Activated B cell treated with CpG ODN at 0.5 μM for 24 hours (primary cell): ENCODE results near the gene FBXL4. TPM values are rescaled to one million over a fixed set of nuclear protein-coding genes. Genes with fewer than 3 reads are reported as not detected.

Experiments
- ATAC-seq: fragments of 200-7000 bp; cut with Tn5 transposase; one replicate; pipeline ENCODE4 v1.10.0; 2021; ENCODE audit warnings: low read depth, mild to moderate bottlenecking, moderate library complexity
- CTCF ChIA-PET: fragments of 350-600 bp; sonication (Branson Sonifier 250); formaldehyde crosslinking; loops from one replicate; lab custom pipeline; 2021; ENCODE audit warnings: antibody characterized with exemption; lab: Charles Lee
- POLR2A ChIA-PET: fragments of 350-600 bp; sonication (Branson Sonifier 250); formaldehyde crosslinking; loops from one replicate; lab custom pipeline; 2021; ENCODE audit warnings: antibody characterized with exemption; lab: Charles Lee
- DNase-seq: peaks from one replicate; pipeline ENCODE4 v3.0.0; 2022
- H3K27ac Mint-ChIP-seq: one replicate; pipeline ENCODE4 v1.8.0; 2020; ENCODE audit warnings: mixed read lengths
- H3K27me3 Mint-ChIP-seq: one replicate; pipeline ENCODE4 v1.8.0; 2021; ENCODE audit warnings: mixed read lengths
- H3K36me3 Mint-ChIP-seq: one replicate; pipeline ENCODE4 v1.8.0; 2021; ENCODE audit warnings: low read depth, mixed read lengths
- H3K4me1 Mint-ChIP-seq: one replicate; pipeline ENCODE4 v1.8.0; 2021; ENCODE audit warnings: mixed read lengths
- H3K4me3 Mint-ChIP-seq: one replicate; pipeline ENCODE4 v1.8.0; 2020; ENCODE audit warnings: mild to moderate bottlenecking, mixed read lengths
- H3K9me3 Mint-ChIP-seq: one replicate; pipeline ENCODE4 v1.8.0; 2020; ENCODE audit warnings: mixed read lengths
- CTCF ChIP-seq: fragments of 200-600 bp; IDR thresholded peaks from one replicate; pipeline ENCODE4 v1.8.0; 2022; ENCODE audit warnings: antibody characterized with exemption, mild to moderate bottlenecking
- intact Hi-C: fragments of 100-400 bp; cut with micrococcal nuclease; formaldehyde crosslinking; loops from one replicate; pipeline ENCODE4 v1.15.1; 2024
- total RNA-seq: library from RNA; stranded (reverse); gene quantifications from 2 replicates; pipeline ENCODE4 v1.2.3, GENCODE V29; 2022

FBXL4 gene
- total RNA-seq, 1 donor from 2014 or later: 10.8 TPM

GRCh38 chr6:98944598-98945081 is 3.1 kb downstream of the FBXL4 start:
- Mint-ChIP-seq H3K4me3 (no peak overlapping the region), H3K36me3 (peaks cover 30% of the 10 kb centered on the region), H3K27me3 (no peaks in the 10 kb centered on the region), H3K4me1 (peaks cover 39% of the 10 kb centered on the region), H3K27ac (no peak overlapping the region), H3K9me3 (peaks cover 19% of the 10 kb centered on the region)
- POLR2A ChIA-PET: no interaction called here
- intact Hi-C loops: loop anchor here (1.0 to 10.0 kb wide), 7 partner anchors 9 to 1940 kb away; partner anchors contain the start of genes ASCC3, CCNC and PNISR
- no peak for TF ChIP-seq CTCF
- no peak for DNase-seq
- no peak for ATAC-seq
- CTCF ChIA-PET: no interaction called here

GRCh38 chr6:98944168-98944567 is 3.6 kb downstream of the FBXL4 start:
- intact Hi-C loops: loop anchor here (10.0 kb wide), 3 partner anchors 481 to 1941 kb away; partner anchors contain the start of genes ASCC3 and PNISR
- ATAC-seq (no peak), DNase-seq (no peak)
- ChIA-PET CTCF (no interaction called here), POLR2A (no interaction called here)
- H3K27ac Mint-ChIP-seq: no peak overlapping the region
- H3K4me1 Mint-ChIP-seq: peaks cover 39% of the 10 kb centered on the region
- peaks cover 34% of the 10 kb centered on the region for H3K36me3 Mint-ChIP-seq
- no peaks in the 10 kb centered on the region for H3K27me3 Mint-ChIP-seq
- H3K4me3 Mint-ChIP-seq: no peak overlapping the region
- no peak for TF ChIP-seq CTCF
- H3K9me3 Mint-ChIP-seq: peaks cover 24% of the 10 kb centered on the region

- peaks cover 27% of the 10 kb centered on the region for H3K9me3 Mint-ChIP-seq
- TF ChIP-seq CTCF: no peak
- DNase-seq (no peak), ATAC-seq (no peak)
- no peak overlapping the region for H3K27ac Mint-ChIP-seq
- no peaks in the 10 kb centered on the region for H3K27me3 Mint-ChIP-seq
- no peak overlapping the region for H3K4me3 Mint-ChIP-seq
- H3K4me1 Mint-ChIP-seq: peaks cover 37% of the 10 kb centered on the region
- CTCF ChIA-PET: no interaction called here
- intact Hi-C loops: loop anchor here (10.0 kb wide), 3 partner anchors 482 to 1942 kb away; partner anchors contain the start of genes ASCC3 and PNISR
- POLR2A ChIA-PET: no interaction called here
- H3K36me3 Mint-ChIP-seq: peaks cover 42% of the 10 kb centered on the region
These were observed 5.4 kb downstream of the FBXL4 start for GRCh38 chr6:98942263-98942803.

GRCh38 chr6:98941319-98941718 is 6.4 kb downstream of the FBXL4 start:
- H3K36me3 Mint-ChIP-seq: peaks cover 39% of the 10 kb centered on the region
- no peak for TF ChIP-seq CTCF

GRCh38 chr6:98937351-98937750 is 10.4 kb downstream of the FBXL4 start:
- peaks cover 47% of the 10 kb centered on the region for H3K36me3 Mint-ChIP-seq
- no peak overlapping the region for H3K4me3 Mint-ChIP-seq
- H3K27me3 Mint-ChIP-seq: no peaks in the 10 kb centered on the region
- peaks cover 24% of the 10 kb centered on the region for H3K4me1 Mint-ChIP-seq
- CTCF ChIA-PET: no interaction called here
- intact Hi-C loops: no loop called here
- DNase-seq (no peak), ATAC-seq (no peak)
- TF ChIP-seq CTCF: no peak
- POLR2A ChIA-PET: interaction anchor here (0.7 kb wide), 1 partner anchor 76 kb away, joined by 3 read pairs; no protein-coding TSS in a partner anchor
- peaks cover 21% of the 10 kb centered on the region for H3K9me3 Mint-ChIP-seq
- no peak overlapping the region for H3K27ac Mint-ChIP-seq

More at GRCh38 chr6:98941319-98941718, 6.4 kb downstream of the FBXL4 start:
- CTCF ChIA-PET: no interaction called here
- peaks cover 27% of the 10 kb centered on the region for H3K4me1 Mint-ChIP-seq
- intact Hi-C loops: loop anchor here (10.0 kb wide), 3 partner anchors 483 to 1943 kb away; partner anchors contain the start of genes ASCC3 and PNISR
- H3K9me3 Mint-ChIP-seq: peaks cover 27% of the 10 kb centered on the region
- H3K27ac Mint-ChIP-seq: no peak overlapping the region
- no peaks in the 10 kb centered on the region for H3K27me3 Mint-ChIP-seq
- POLR2A ChIA-PET: no interaction called here
- ATAC-seq (no peak), DNase-seq (no peak)
- H3K4me3 Mint-ChIP-seq: no peak overlapping the region
